ENCODE results near the gene LRIG3. TPM values are rescaled to one million over a fixed set of nuclear protein-coding genes. Genes with fewer than 3 reads are reported as not detected.

The LRIG3 gene
- total and polyA plus RNA-seq, 2 donors (not counting 1 experiment from before 2014, with no cell fraction given): 37.1 to 118 TPM

DNA sequence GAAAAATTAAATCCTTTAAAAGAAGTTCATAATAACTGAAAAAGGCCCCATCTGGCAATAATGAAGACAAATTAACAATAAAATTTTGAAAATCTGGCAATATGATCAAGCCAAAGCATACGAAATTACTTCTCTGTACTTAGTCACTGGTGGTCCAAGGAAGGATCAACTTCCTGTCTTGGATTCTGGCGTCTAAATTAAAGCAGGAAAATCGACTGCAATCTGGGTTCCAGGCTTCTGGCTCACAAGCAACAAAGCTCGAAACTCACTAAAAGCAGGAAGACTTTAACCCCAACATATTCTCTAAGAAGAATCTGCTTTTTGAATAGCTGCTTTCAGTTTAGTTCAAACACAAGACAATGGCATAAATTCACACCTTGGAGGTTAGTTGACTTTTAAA lies 49.7 kb downstream of the LRIG3 start:
- Histone ChIP-seq H3K36me3 (ENCODE audit: control insufficient read depth, insufficient read depth, low read length) (peaks cover 10% of the 10 kb centered on the region), H3K4me3 (replicated peaks in 1 of 4; ENCODE audit: control extremely low read depth in 1 of 4, insufficient read depth in 1 of 4, low read depth in 3 of 4, low read length in 4 of 4) (no peak overlapping the region)

DNA sequence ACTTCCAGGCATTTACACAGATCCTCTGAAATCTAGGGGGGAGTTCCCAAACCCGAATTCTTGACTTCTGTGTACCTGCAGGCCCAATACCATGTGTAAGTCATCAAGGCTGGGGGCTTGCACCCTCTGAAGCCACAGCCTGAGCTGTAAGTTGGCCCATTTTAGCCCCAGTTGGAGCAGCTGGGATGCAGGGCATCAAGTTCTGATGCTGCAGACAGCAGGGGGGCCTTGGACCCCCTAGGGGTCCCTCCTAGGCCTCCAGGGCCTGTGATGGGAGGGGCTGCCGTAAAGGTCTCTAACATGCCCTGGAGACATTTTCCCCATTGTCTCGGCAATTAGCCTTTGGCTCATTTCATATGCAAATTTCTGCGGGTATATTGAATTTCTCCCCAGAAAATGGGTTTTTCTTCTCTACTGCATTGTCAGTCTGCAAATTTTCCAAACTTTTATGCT lies 59.5 kb downstream of the LRIG3 start:
- no peak overlapping the region for H3K27ac ChIP-seq (ENCODE audit: insufficient read depth, low read length)
- H3K79me2 ChIP-seq (ENCODE audit: control insufficient read depth, insufficient read depth, low read length): no peaks in the 10 kb centered on the region
- H3K27me3 ChIP-seq (ENCODE audit: control insufficient read depth, insufficient read depth, low read length): no peaks in the 10 kb centered on the region
- DNase-seq (ENCODE audit: low read depth in 2 of 2): no peak
- H3K9ac ChIP-seq (ENCODE audit: insufficient read depth, low read length): no peak overlapping the region
- no peak overlapping the region for H2AFZ ChIP-seq (ENCODE audit: low read length)
- H3K9me3 ChIP-seq (ENCODE audit: control insufficient read depth, insufficient read depth, low read depth, low read length): no peaks in the 10 kb centered on the region
- H3K4me2 ChIP-seq (ENCODE audit: extremely low read depth, insufficient read depth, low read length): no peak overlapping the region
- H3K36me3 ChIP-seq (ENCODE audit: control insufficient read depth, insufficient read depth, low read length): peaks cover 1% of the 10 kb centered on the region
- no peaks in the 10 kb centered on the region for H4K20me1 ChIP-seq (ENCODE audit: control insufficient read depth, extremely low read depth, insufficient read depth, low read length)
- no peaks in the 10 kb centered on the region for H3K4me1 ChIP-seq (ENCODE audit: control insufficient read depth, extremely low read depth, insufficient read depth, low read length)
- no peak for TF ChIP-seq EZH2 (IDR thresholded peaks at IDR 0.05; ENCODE audit: low read length, missing control alignments)
- TF ChIP-seq, protein P1, sequence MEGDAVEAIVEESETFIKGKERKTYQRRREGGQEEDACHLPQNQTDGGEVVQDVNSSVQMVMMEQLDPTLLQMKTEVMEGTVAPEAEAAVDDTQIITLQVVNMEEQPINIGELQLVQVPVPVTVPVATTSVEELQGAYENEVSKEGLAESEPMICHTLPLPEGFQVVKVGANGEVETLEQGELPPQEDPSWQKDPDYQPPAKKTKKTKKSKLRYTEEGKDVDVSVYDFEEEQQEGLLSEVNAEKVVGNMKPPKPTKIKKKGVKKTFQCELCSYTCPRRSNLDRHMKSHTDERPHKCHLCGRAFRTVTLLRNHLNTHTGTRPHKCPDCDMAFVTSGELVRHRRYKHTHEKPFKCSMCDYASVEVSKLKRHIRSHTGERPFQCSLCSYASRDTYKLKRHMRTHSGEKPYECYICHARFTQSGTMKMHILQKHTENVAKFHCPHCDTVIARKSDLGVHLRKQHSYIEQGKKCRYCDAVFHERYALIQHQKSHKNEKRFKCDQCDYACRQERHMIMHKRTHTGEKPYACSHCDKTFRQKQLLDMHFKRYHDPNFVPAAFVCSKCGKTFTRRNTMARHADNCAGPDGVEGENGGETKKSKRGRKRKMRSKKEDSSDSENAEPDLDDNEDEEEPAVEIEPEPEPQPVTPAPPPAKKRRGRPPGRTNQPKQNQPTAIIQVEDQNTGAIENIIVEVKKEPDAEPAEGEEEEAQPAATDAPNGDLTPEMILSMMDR (conservative IDR thresholded peaks at IDR 0.05 in 1 of 2, IDR thresholded peaks at IDR 0.05 in 1 of 2; ENCODE audit: low read depth in 1 of 2, low read length in 2 of 2): no peak
- no peak overlapping the region for H3K4me3 ChIP-seq (replicated peaks in 1 of 4; ENCODE audit: control extremely low read depth in 1 of 4, insufficient read depth in 1 of 4, low read depth in 3 of 4, low read length in 4 of 4)

More for the DNA sequence above, 49.7 kb downstream of the LRIG3 start:
- no peaks in the 10 kb centered on the region for H3K27me3 ChIP-seq (ENCODE audit: control insufficient read depth, insufficient read depth, low read length)
- no peaks in the 10 kb centered on the region for H4K20me1 ChIP-seq (ENCODE audit: control insufficient read depth, extremely low read depth, insufficient read depth, low read length)
- no peak for TF ChIP-seq EZH2 (IDR thresholded peaks at IDR 0.05; ENCODE audit: low read length, missing control alignments)
- TF ChIP-seq, protein P1 (conservative IDR thresholded peaks at IDR 0.05 in 1 of 2, IDR thresholded peaks at IDR 0.05 in 1 of 2; ENCODE audit: low read depth in 1 of 2, low read length in 2 of 2): no peak
- no peaks in the 10 kb centered on the region for H3K9me3 ChIP-seq (ENCODE audit: control insufficient read depth, insufficient read depth, low read depth, low read length)
- H3K27ac ChIP-seq (ENCODE audit: insufficient read depth, low read length): no peak overlapping the region
- H3K4me1 ChIP-seq (ENCODE audit: control insufficient read depth, extremely low read depth, insufficient read depth, low read length): no peaks in the 10 kb centered on the region
- no peak overlapping the region for H3K4me2 ChIP-seq (ENCODE audit: extremely low read depth, insufficient read depth, low read length)
- no peak overlapping the region for H3K9ac ChIP-seq (ENCODE audit: insufficient read depth, low read length)
- no peak overlapping the region for H2AFZ ChIP-seq (ENCODE audit: low read length)
- H3K79me2 ChIP-seq (ENCODE audit: control insufficient read depth, insufficient read depth, low read length): no peaks in the 10 kb centered on the region
- DNase-seq (ENCODE audit: low read depth in 2 of 2): no peak

DNA sequence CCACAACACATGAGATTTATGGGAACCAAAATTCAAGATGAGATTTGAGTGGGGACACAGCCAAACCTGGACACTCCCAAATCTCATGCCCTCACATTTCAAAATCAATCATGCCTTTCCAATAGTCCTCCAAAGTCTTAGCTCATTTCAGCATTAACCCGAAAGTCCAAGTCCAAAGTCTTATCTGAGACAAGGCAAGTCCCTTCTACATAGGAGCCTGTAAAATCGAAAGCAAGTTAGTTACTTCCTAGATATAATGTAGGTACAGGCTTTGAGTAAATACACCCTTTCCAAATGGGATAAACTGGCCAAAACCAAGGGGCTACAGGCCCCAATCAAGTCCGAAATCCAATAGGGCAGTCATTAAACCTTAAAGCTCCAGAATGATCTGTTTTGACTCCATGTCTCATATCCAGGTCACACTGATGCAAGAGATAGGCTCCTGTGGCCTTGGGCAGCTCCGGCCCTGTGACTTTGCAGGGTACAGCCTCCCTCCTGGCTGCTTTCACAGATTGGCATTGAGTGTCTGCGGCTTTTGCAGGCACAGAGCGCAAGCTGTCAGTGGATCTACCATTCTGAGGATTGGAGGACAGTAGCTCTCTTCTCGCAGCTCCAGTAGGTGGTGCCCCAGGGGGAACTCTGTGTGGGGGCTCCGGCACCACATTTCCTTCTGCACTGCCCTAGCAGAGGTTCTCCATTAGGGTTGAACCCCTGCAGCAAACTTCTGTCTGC lies 60.1 kb downstream of the LRIG3 start:
- DNase-seq (ENCODE audit: low read depth in 2 of 2): no peak
- Histone ChIP-seq H3K4me2 (ENCODE audit: extremely low read depth, insufficient read depth, low read length) (no peak overlapping the region), H3K9me3 (ENCODE audit: control insufficient read depth, insufficient read depth, low read depth, low read length) (no peaks in the 10 kb centered on the region), H3K4me3 (replicated peaks in 1 of 4; ENCODE audit: control extremely low read depth in 1 of 4, insufficient read depth in 1 of 4, low read depth in 3 of 4, low read length in 4 of 4) (no peak overlapping the region), H3K27me3 (ENCODE audit: control insufficient read depth, insufficient read depth, low read length) (no peaks in the 10 kb centered on the region), H2AFZ (ENCODE audit: low read length) (no peak overlapping the region), H3K9ac (ENCODE audit: insufficient read depth, low read length) (no peak overlapping the region), H3K36me3 (ENCODE audit: control insufficient read depth, insufficient read depth, low read length) (peaks cover 1% of the 10 kb centered on the region), H3K27ac (ENCODE audit: insufficient read depth, low read length) (no peak overlapping the region), H3K79me2 (ENCODE audit: control insufficient read depth, insufficient read depth, low read length) (no peaks in the 10 kb centered on the region), H3K4me1 (ENCODE audit: control insufficient read depth, extremely low read depth, insufficient read depth, low read length) (no peaks in the 10 kb centered on the region), H4K20me1 (ENCODE audit: control insufficient read depth, extremely low read depth, insufficient read depth, low read length) (no peaks in the 10 kb centered on the region)
- TF ChIP-seq EZH2 (IDR thresholded peaks at IDR 0.05; ENCODE audit: low read length, missing control alignments): no peak
- TF ChIP-seq, protein P1 (conservative IDR thresholded peaks at IDR 0.05 in 1 of 2, IDR thresholded peaks at IDR 0.05 in 1 of 2; ENCODE audit: low read depth in 1 of 2, low read length in 2 of 2): no peak
